ENCODE data around the gene PSRC1. TPM values are rescaled to one million over a fixed set of nuclear protein-coding genes. Genes with fewer than 3 reads are reported as not detected.
"Not testable (repeated sequence)": the region's sequence is repeated elsewhere in the genome, so short reads cannot be mapped to it uniquely, and the experiment has no call there.

PSRC1 gene
- total RNA-seq (2014; rRNA removed; shearing (Covaris generic)), result 32.7 and 42.3 TPM in 2 replicates

DNA sequence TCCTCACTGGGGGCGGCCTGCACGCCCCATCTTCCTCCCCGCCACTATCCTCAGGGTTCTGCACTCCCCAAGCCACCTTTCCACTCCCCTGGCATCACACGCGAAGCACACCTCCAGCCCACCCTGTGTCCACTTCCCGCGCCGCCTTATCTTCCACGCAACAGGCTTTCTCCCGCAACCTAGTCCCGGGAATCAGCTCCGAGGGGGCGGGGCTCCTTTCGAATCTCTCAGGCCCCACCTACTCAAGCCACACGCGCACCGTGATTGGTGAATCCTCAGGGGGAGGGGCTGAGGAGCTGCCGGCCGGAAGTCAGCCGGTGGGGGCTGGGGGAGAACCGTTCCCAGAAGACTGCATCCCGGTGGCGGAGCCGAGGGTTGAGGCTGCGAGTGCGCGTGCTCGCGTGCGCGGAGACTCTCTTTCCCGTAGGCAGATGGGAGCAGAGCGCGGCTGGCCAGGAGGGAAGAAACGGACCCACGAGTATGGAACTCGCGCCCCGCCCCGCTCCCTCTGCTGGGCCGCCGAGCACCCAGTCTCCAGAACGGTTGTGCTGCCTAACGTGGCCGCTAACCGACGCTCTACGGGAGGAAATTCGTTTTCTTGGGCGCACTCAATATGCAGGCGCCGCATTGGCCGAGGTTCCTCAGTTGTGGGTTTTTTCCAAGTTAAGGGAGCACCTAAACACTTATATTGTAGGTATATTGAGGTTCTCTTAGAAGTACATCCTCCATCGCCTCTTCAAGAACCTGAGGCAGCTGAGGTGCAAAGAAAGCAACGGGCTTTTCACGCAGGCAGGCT lies at the start of gene PSRC1:
TSS of gene PSRC1 (minus strand) at position 194 of the 796 bp plus-strand sequence.
- DNase-seq (ENCODE audit: low spot score), result peak; percentile 89

- no peak for DNase-seq (ENCODE audit: low spot score)
Observed at GRCh38 chr1:109331113-109331512, 48.2 kb upstream of the PSRC1 start.

GRCh38 chr1:109327285-109327684 lies 44.3 kb upstream of the PSRC1 start:
- no peak for DNase-seq (ENCODE audit: low spot score)

GRCh38 chr1:109322974-109323373 lies 40.0 kb upstream of the PSRC1 start:
- DNase-seq (ENCODE audit: low spot score), result no peak

GRCh38 chr1:109319114-109319513 lies 36.2 kb upstream of the PSRC1 start:
- no peak for DNase-seq (ENCODE audit: low spot score)

GRCh38 chr1:109316506-109316905 lies 33.6 kb upstream of the PSRC1 start:
- no peak for DNase-seq (ENCODE audit: low spot score)

- no peak for DNase-seq (ENCODE audit: low spot score)
Observed at GRCh38 chr1:109315288-109315687, 32.3 kb upstream of the PSRC1 start.

DNA sequence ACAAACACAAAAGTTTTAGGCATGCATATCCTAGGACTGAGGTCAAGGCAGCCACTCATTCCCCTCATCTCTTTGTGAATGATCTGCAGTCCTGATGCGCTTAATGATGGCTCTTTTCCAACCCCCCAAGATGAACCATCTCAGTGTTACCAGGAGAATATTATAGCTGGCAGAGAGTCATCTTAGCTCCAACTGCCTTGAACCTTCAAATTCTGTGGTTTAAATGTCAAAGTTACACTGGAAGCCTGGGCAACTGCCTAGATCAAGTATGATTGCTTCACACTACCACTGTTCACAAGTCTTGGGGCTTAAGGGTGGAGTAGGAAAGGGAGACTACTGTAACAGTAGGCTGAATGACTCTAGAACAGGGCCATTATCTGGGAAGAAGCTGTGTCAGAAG lies 31.9 kb upstream of the PSRC1 start:
- no peak for DNase-seq (ENCODE audit: low spot score)

DNA sequence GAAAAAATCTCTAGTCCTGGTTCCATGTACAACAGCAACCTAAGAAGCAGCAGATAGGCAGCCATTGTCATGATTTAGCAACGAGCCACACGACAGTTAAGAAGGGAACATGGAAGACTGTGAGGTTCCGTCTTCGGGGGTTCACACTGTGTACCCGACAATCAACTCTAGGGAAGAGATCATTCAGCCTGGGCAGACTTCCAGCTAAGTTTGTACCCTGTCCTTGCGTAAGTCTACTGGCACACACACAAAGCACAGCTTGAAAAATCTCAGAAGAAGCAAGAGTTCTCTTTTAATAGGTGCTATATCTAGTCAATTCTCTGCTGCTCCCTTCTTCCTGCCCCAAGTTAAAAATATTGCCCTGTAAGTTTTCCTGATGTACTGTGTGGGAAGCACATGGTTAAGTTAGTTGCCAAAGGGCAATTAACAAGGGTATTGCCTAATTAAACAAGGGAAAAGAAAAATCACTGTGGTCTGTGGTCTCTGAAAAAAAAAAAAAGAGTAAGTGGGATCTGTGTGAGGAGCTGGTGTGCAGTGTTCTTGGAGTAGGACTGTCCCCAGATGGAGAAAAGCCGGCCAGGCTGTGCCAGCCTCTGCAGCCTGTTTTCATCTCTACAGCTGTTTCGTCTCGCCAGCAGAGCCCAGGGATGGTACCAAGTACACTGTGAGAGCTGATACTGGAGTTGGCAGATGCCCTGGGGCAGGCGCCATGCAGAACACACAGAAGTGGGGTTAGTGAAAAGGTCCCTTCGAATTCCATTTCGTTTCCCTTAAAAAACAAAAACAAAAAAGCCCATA lies 30.2 kb upstream of the PSRC1 start:
- DNase-seq (ENCODE audit: low spot score), result no peak

GRCh38 chr1:109312246-109312645 lies 29.3 kb upstream of the PSRC1 start:
- no peak for DNase-seq (ENCODE audit: low spot score)

- no peak for DNase-seq (ENCODE audit: low spot score)
Observed at GRCh38 chr1:109309347-109309746, 26.4 kb upstream of the PSRC1 start.

- DNase-seq (ENCODE audit: low spot score), result no peak
Observed at GRCh38 chr1:109307274-109308021, 24.5 kb upstream of the PSRC1 start.

DNA sequence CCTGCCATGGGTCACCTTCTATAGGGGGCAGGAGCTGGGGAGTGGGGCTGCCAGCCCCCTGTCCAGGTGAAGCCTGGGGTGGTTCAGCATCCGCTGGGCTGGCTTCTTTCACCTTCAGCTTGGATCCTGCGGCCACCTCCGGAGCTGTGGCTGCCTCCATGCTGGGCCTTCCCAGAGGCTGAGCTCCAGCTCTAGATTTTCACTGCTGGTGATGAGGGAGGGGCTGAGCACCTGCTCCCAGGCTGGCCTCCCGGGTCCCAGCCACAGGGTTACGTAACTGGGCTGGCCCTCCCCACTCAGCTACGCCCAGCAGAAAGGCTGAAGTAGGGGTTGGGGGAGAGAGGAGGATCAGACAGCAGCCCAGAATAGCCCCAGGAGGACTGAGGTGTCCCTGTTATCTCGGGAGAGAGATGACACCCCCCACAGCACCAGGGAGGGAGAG lies 23.9 kb upstream of the PSRC1 start, which contains the start of gene MYBPHL:
TSS of gene MYBPHL (minus strand) at position 180 of the 442 bp plus-strand sequence. CDS start at position 160, 20 bp downstream.
- no peak for DNase-seq (ENCODE audit: low spot score)

DNA sequence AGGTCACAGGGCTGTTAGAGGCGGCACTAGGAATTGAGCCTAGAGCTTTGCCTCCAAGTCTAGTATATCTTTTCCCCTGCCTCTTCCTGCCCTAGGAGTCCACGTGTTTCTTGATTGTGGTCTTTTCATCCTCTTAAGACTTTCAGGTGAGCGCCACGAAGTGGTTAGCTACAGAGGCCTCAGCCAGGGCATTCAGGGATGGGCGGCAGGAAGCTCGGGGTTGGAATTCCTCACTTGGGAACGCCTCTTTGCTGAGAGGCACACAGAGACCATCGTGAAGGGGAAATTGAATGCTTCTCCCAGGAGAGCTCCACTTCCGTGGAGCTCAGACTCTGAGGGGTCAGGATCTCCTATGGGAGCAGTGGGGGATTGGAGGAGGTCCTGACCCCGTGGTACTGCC lies 23.0 kb upstream of the PSRC1 start:
- not testable (repeated sequence) for DNase-seq (ENCODE audit: low spot score)

DNA sequence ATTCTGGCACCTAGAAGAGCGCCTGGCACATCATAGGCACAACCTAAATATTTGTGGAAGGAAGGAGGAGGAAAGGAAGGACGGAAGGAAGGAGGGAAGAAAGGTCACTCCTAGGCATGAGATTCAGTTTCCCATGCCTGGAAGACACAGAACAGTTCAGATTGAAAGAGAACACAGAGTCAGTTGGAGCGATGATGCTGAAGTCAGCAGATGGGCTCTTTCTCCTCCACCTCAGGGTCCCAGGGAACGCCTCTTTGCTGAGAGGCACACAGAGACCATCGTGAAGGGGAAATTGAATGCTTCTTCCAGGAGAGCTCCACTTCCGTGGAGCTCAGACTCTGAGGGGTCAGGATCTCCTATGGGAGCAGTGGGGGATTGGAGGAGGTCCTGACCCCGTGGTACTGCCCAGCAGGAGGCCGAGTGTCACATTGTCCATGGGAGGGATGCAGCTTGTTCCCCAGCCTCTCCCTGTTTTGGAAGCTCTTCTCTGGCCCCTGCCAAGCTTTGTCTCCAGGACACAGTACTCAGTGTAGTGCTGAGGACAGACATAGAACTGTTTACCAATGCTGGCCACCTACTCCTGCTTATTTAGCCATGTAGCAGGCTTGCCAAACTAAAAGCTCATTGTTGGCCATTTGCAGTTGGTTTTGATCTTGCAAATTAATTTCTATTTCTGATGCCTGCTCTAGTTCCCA lies 21.4 kb upstream of the PSRC1 start:
- DNase-seq (ENCODE audit: low spot score), result no peak

- DNase-seq (ENCODE audit: low spot score), result no peak
Observed at GRCh38 chr1:109301874-109302273, 18.9 kb upstream of the PSRC1 start.

DNA sequence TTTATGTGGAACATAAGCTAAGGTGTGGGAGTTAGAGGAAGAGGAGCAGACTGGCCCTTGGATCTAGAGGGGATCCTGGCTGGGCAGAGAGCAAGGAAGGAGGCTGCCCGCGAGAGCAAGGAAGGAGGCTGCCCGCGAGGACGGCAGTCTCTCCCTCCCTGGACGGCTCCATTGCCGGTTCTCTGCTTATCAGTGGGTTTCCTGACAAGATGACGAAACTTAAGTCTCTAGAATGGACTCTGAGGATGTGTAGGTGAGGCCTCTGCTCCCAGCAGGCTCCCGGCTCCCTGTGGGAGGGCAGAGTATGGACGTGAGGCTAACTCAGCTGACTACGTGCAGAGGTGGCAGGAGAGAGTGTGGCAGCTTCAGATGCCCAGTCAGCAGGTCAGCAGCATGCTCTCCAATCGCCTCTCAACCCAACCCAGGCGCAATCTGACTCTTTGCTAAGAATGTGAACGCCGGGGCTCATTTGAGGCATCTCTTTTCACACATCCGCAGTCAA lies 17.8 kb upstream of the PSRC1 start:
- DNase-seq (ENCODE audit: low spot score), result no peak

DNA sequence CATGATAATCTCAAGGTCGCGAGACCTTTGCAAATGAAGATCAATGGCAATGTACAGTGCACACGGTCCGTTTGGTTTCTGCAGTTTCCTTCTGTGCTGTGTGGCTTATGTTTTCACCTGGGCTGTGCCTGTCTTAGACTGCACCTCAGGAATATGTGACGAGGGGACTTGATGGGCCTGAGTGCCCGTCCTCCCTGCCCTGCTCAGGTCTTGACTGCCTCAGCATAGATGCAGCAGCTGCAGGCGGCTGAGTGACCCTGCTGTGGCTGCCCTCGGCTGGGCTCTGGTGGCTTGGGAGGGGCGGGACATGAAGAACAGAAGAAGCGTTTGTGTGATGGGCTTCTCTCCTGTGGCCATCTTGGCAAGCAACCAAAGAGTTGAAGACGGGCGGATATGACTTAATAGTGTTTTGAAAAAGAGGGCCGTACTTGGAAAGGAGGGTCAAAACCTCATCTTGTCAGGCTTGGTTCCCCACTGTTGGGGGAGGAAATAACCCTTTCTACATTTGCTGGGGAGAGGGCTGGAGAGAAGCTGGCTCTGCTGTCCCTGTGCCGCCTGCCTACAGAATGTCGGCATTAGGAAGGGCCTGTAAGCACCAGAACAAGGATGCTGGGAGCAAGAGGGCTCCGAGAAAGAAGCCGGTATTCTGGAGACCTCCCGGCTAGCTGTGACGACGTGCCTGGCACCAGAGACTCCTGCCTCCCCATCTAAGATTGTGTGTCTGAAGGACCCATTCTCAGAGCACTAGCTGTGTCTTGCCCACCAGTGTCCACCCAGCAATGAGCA lies 16.8 kb upstream of the PSRC1 start:
- DNase-seq (ENCODE audit: low spot score), result peak; percentile 29

DNA sequence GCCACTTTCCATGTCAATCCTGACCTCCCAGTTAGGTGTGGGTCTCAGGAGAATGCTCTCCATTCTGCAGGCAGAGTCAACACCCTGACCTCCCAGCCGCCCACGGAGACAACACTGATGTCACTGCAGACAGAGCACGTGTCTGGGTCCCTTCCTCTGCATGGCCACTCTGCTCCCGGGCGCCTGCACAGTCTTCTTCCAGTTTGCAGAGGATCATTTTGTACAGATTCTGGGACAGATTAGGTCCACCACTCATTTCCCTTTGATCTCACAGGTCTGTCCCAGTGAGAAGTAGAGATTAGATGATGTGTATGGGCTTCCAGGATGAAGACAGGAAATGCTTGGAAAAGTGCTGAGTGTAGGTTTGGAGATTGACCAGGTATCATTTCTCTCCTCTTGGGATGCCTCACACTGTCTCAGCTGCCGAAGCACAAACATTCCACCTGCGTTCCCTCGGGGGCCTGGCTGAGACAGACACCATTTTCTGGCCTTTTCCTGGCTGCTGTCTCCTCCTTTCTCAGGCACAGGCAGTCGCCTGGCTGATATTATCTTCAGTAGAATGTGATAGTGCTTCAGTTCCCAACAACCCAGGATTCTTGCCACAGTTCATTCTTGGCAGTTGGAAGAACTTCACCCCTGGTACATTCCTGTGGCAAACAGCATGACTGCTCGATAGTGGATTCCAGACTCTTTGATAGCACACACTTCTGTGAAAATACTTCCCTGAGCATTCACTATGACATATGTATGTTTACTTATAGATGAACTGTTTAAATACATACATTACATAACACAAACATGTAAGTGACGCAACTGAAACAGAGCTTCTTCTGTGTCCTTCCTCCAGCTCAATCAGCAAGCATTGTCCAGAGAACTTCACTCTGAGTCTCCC lies 16.0 kb upstream of the PSRC1 start:
- DNase-seq (ENCODE audit: low spot score), result peak; percentile 71

Data from A172 (cell line).